A549 (cell line): Measurements from ENCODE around the gene COMMD10. TPM values are rescaled to one million over a fixed set of nuclear protein-coding genes. Genes with fewer than 3 reads are reported as not detected.

Source experiments
- ATAC-seq, 2 experiments: fragments of 200-7000 bp in 1 of 2; fragments of >200 bp in 1 of 2; cut with Nextera tagmentation in 1 of 2; cut with Tn5 transposase in 1 of 2; 3 replicates each; pipeline versions ENCODE4 v1.8.0 to v1.9.1; 2018 to 2020; ENCODE audit warnings: mild to moderate bottlenecking in 1 of 2, moderate library complexity in 1 of 2
- CTCF ChIA-PET: fragments of 300-600 bp; sonication (Branson Sonifier 250); formaldehyde crosslinking; extraction: SDS; loops from one replicate; lab custom pipeline; 2021; ENCODE audit warnings: antibody characterized with exemption, inconsistent platforms; lab: Yijun Ruan, JAX
- POLR2A ChIA-PET: fragments of 350-600 bp; formaldehyde crosslinking; extraction: SDS; loops from one replicate; lab custom pipeline; 2021; ENCODE audit warnings: antibody characterized with exemption, inconsistent platforms; lab: Yijun Ruan, JAX
- DNase-seq, 2 experiments: peaks; one replicate each; pipeline versions ENCODE4 v3.0.0 to v3.0.0-alpha.2; 2011 to 2016; ENCODE audit warnings: low read depth in 1 of 2, low spot score in 1 of 2
- FAIRE-seq: peaks from 2 replicates; lab custom pipeline; 2011; peaks lifted over from hg19 to GRCh38; lab: Jason Lieb, UNC
- H3K27ac ChIP-seq, 2 experiments: fragments of >200 bp; sonication (Bioruptor Twin); formaldehyde crosslinking; 3 replicates each; pipeline ENCODE4 v1.5.1; 2016 to 2017
- H3K4me1 ChIP-seq: fragments of >200 bp; sonication (Bioruptor Twin); formaldehyde crosslinking; 3 replicates; pipeline ENCODE4 v1.6.1; 2016
- H3K4me2 ChIP-seq: fragments of >200 bp; sonication (Bioruptor Twin); formaldehyde crosslinking; 3 replicates; pipeline ENCODE4 v1.6.1; 2016
- H3K4me3 ChIP-seq: fragments of >200 bp; sonication (Bioruptor Twin); formaldehyde crosslinking; 3 replicates; pipeline ENCODE4 v1.5.1; 2016
- H3K9me3 ChIP-seq: fragments of >200 bp; sonication (Bioruptor Twin); formaldehyde crosslinking; 3 replicates; pipeline ENCODE4 v1.6.1; 2016
- CHD4 ChIP-seq: fragments of 200-600 bp; sonication (generic); IDR thresholded peaks from 2 replicates; pipeline ENCODE4 v1.6.1; 2016; ENCODE audit warnings: antibody characterized with exemption, mild to moderate bottlenecking, borderline replicate concordance
- E2F6 ChIP-seq: IDR thresholded peaks from 2 replicates; pipeline ENCODE4 v1.6.1; 2012; ENCODE audit warnings: low read depth, borderline replicate concordance
- EHMT2 ChIP-seq: fragments of 200-600 bp; sonication (generic); IDR thresholded peaks from 2 replicates; pipeline ENCODE4 v1.6.1; 2016; ENCODE audit warnings: antibody characterized with exemption, low read depth, mild to moderate bottlenecking, moderate library complexity
- ESRRA ChIP-seq: fragments of 150-350 bp; IDR thresholded peaks from 2 replicates; pipeline ENCODE4 v1.6.1; 2014; ENCODE audit warnings: mild to moderate bottlenecking, low read length, borderline replicate concordance
- FOXS1 ChIP-seq: fragments of 250-450 bp; sonication (Bioruptor Pico); IDR thresholded peaks from 2 replicates; pipeline ENCODE4 v1.5.0; 2020; ENCODE audit warnings: mild to moderate bottlenecking, moderate library complexity
- HES2 ChIP-seq: fragments of >200 bp; sonication (Bioruptor Twin); formaldehyde crosslinking; IDR thresholded peaks from 2 replicates; pipeline ENCODE4 v1.6.1; 2016
- HEYL ChIP-seq: fragments of 250-450 bp; sonication (Bioruptor Pico); IDR thresholded peaks from 2 replicates; pipeline ENCODE4 v1.8.0; 2021; ENCODE audit warnings: mild to moderate bottlenecking, moderate library complexity
- HOXA7 ChIP-seq: fragments of 250-450 bp; sonication (Bioruptor Pico); IDR thresholded peaks from 2 replicates; pipeline ENCODE4 v1.5.0; 2020; ENCODE audit warnings: mild to moderate bottlenecking, moderate library complexity
- HOXB5 ChIP-seq: fragments of 250-450 bp; sonication (Bioruptor Pico); IDR thresholded peaks from 2 replicates; pipeline ENCODE4 v1.5.0; 2020; ENCODE audit warnings: mild to moderate bottlenecking, moderate library complexity
- JUNB ChIP-seq: fragments of >200 bp; sonication (Bioruptor Twin); formaldehyde crosslinking; IDR thresholded peaks from 2 replicates; pipeline ENCODE4 v1.6.1; 2016
- KDM1A ChIP-seq: fragments of 200-600 bp; sonication (generic); IDR thresholded peaks from 2 replicates; pipeline ENCODE4 v1.6.1; 2016; ENCODE audit warnings: low read depth, mild to moderate bottlenecking
- MYC ChIP-seq: IDR thresholded peaks from 2 replicates; pipeline ENCODE4 v1.6.1; 2012; ENCODE audit warnings: mild to moderate bottlenecking, inconsistent platforms, low read length, improper control_type of control experiment, borderline replicate concordance
- PHF8 ChIP-seq: fragments of 200-600 bp; sonication (generic); IDR thresholded peaks from 2 replicates; pipeline ENCODE4 v1.6.1; 2016; ENCODE audit warnings: low read depth, mild to moderate bottlenecking, antibody characterized with exemption, moderate library complexity, borderline replicate concordance
- POLR2A ChIP-seq: IDR thresholded peaks from 2 replicates; pipeline ENCODE4 v1.6.1; 2012; ENCODE audit warnings: mild to moderate bottlenecking, low read length
- POLR2AphosphoS2 ChIP-seq: conservative IDR thresholded peaks from 2 replicates; pipeline ENCODE4 v1.6.1; 2012; ENCODE audit warnings: low read length, improper control_type of control experiment, inconsistent platforms
- USF2 ChIP-seq: fragments of 450-650 bp; IDR thresholded peaks from 2 replicates; pipeline ENCODE4 v1.6.1; 2014; ENCODE audit warnings: antibody characterized with exemption
- ZC3H11A ChIP-seq: fragments of 450-650 bp; IDR thresholded peaks from 2 replicates; pipeline ENCODE4 v1.6.1; 2014; ENCODE audit warnings: antibody characterized with exemption, mild to moderate bottlenecking
- ZFP36 ChIP-seq: fragments of 450-650 bp; IDR thresholded peaks from 2 replicates; pipeline ENCODE4 v1.6.1; 2014; ENCODE audit warnings: borderline replicate concordance; ENCODE audit not compliant: partially characterized antibody
- WGBS: methylation state at CpG from one replicate; pipeline ENCODE4 v1.1.6; 2017; ENCODE audit errors: missing lambda C conversion rate; 5-methylcytosine and 5-hydroxymethylcytosine counted together
- polyA plus RNA-seq, 4 experiments: library from polyadenylated mRNA; depleted of rRNA in 3 of 4; stranded (reverse); fragments of >200 nt; fragmentation: RNase III in 1 of 4; extraction: RNeasy Plus Mini Kit Qiagen cat#74134 plus additional on column Dnase treatment in 1 of 4; gene quantifications; 2 replicates in 3 of 4; 3 replicates in 1 of 4; pipeline ENCODE4 v1.2.3, GENCODE V29; 2011 to 2017
- TF ChIP-seq, protein P1 (sequence below): fragments of 250-450 bp; sonication (Bioruptor Pico); IDR thresholded peaks from 2 replicates; pipeline ENCODE4 v1.5.0; 2021; ENCODE audit warnings: mild to moderate bottlenecking, moderate library complexity, borderline replicate concordance
- TF ChIP-seq, protein P2 (sequence below): fragments of 250-450 bp; sonication (Bioruptor Pico); IDR thresholded peaks from 2 replicates; pipeline ENCODE4 v1.5.0; 2020; ENCODE audit warnings: low read depth, mild to moderate bottlenecking, moderate library complexity
- TF ChIP-seq, protein P3 (sequence below): IDR thresholded peaks from 2 replicates; pipeline ENCODE4 v1.6.1; 2012

COMMD10 gene
- polyA plus RNA-seq, 2 of the 4 experiments (the other 2 are of a cell fraction): 40.2 to 63.9 TPM

DNA sequence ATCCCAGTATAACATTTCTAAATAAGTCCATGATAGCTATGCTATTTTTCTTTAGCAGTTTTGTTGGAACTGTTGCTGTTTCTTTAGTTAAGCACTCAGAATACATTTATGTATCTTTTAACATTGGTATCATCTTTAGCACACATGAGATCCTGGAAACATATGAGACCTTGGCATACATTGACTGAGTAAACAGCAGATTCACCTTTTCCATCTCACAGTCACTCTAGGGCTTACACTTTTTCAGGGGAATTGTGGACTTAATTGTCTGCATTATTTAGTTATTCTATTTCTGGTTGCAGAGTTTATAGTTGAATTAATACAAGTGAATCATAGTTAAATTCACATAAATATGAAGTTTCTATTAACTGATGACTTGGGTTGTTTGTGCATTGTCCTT is 70.1 kb downstream of the COMMD10 start:
- Histone ChIP-seq H3K9me3 (no peaks in the 10 kb centered on the region), H3K4me1 (no peaks in the 10 kb centered on the region), H3K4me2 (no peak overlapping the region), H3K27ac (no peak overlapping the region), H3K4me3 (no peak overlapping the region)
- DNase-seq (no peak), FAIRE-seq (no peak), ATAC-seq (no peak)
- ChIA-PET CTCF (no interaction called here), POLR2A (no interaction called here)
- TF ChIP-seq FOXS1 (CRISPR knock-in tag) (no peak), ESRRA (no peak), JUNB (no peak), POLR2AphosphoS2 (no peak), USF2 (no peak), E2F6 (no peak)
- TF ChIP-seq, protein P1, sequence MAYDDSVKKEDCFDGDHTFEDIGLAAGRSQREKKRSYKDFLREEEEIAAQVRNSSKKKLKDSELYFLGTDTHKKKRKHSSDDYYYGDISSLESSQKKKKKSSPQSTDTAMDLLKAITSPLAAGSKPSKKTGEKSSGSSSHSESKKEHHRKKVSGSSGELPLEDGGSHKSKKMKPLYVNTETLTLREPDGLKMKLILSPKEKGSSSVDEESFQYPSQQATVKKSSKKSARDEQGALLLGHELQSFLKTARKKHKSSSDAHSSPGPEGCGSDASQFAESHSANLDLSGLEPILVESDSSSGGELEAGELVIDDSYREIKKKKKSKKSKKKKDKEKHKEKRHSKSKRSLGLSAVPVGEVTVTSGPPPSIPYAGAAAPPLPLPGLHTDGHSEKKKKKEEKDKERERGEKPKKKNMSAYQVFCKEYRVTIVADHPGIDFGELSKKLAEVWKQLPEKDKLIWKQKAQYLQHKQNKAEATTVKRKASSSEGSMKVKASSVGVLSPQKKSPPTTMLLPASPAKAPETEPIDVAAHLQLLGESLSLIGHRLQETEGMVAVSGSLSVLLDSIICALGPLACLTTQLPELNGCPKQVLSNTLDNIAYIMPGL (CRISPR knock-in tag): no peak

GRCh38 chr5:116157902-116158301 is 73.1 kb downstream of the COMMD10 start:
- ChIA-PET POLR2A (no interaction called here), CTCF (no interaction called here)
- Histone ChIP-seq H3K9me3 (no peaks in the 10 kb centered on the region), H3K4me2 (no peak overlapping the region), H3K27ac (no peak overlapping the region), H3K4me1 (no peaks in the 10 kb centered on the region), H3K4me3 (no peak overlapping the region)
- ATAC-seq (no peak), FAIRE-seq (no peak), DNase-seq (no peak)
- no CpG with 5 or more reads among the region's 8 CpGs for WGBS
- TF ChIP-seq EHMT2 (no peak), MYC (no peak), KDM1A (no peak), PHF8 (no peak), ZC3H11A (no peak), CHD4 (no peak), HOXB5 (CRISPR knock-in tag) (no peak), HEYL (no peak), HOXA7 (no peak), POLR2A (no peak), ZFP36 (no peak), HES2 (no peak)
- TF ChIP-seq, protein P2, sequence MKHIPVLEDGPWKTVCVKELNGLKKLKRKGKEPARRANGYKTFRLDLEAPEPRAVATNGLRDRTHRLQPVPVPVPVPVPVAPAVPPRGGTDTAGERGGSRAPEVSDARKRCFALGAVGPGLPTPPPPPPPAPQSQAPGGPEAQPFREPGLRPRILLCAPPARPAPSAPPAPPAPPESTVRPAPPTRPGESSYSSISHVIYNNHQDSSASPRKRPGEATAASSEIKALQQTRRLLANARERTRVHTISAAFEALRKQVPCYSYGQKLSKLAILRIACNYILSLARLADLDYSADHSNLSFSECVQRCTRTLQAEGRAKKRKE (CRISPR knock-in tag): no peak
- TF ChIP-seq, protein P3, sequence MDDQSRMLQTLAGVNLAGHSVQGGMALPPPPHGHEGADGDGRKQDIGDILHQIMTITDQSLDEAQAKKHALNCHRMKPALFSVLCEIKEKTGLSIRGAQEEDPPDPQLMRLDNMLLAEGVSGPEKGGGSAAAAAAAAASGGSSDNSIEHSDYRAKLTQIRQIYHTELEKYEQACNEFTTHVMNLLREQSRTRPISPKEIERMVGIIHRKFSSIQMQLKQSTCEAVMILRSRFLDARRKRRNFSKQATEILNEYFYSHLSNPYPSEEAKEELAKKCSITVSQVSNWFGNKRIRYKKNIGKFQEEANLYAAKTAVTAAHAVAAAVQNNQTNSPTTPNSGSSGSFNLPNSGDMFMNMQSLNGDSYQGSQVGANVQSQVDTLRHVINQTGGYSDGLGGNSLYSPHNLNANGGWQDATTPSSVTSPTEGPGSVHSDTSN: no peak
